ENCODE results near the gene ETV6. TPM values are rescaled to one million over a fixed set of nuclear protein-coding genes. Genes with fewer than 3 reads are reported as not detected.

The ETV6 gene
- total RNA-seq, 4 donors from 2014 or later, result 17.2 to 28.2 (median 19.3) TPM

GRCh38 chr12:11754256-11754655, 104.8 kb downstream of the ETV6 start:
- TF ChIP-seq CTCF (IDR thresholded peaks at IDR 0.05; ENCODE audit: low read depth), result no peak

- no peak for TF ChIP-seq CTCF (IDR thresholded peaks at IDR 0.05; ENCODE audit: low read depth)
Observed at GRCh38 chr12:11755302-11755930, 105.9 kb downstream of the ETV6 start.

GRCh38 chr12:11756022-11756421, 106.5 kb downstream of the ETV6 start:
- TF ChIP-seq CTCF (IDR thresholded peaks at IDR 0.05; ENCODE audit: low read depth), result no peak

- no peak for TF ChIP-seq CTCF (IDR thresholded peaks at IDR 0.05; ENCODE audit: low read depth)
Observed at GRCh38 chr12:11756523-11756922, 107.0 kb downstream of the ETV6 start.

GRCh38 chr12:11757095-11757494, 107.6 kb downstream of the ETV6 start:
- no peak for TF ChIP-seq CTCF (IDR thresholded peaks at IDR 0.05; ENCODE audit: low read depth)

- TF ChIP-seq CTCF (IDR thresholded peaks at IDR 0.05; ENCODE audit: low read depth), result no peak
Observed at GRCh38 chr12:11757531-11757930, 108.1 kb downstream of the ETV6 start.

GRCh38 chr12:11758087-11758486, 108.6 kb downstream of the ETV6 start:
- TF ChIP-seq CTCF (IDR thresholded peaks at IDR 0.05; ENCODE audit: low read depth), result no peak
